Astrocyte (in vitro differentiated cells and primary cell): ENCODE measurements around the gene SURF6. TPM values are rescaled to one million over a fixed set of nuclear protein-coding genes. Genes with fewer than 3 reads are reported as not detected.

Experiments used
- DNase-seq: peaks from one replicate; pipeline ENCODE4 v3.0.0-alpha.2; 2010; ENCODE audit warnings: low read depth
- FAIRE-seq: peaks from 2 replicates; lab custom pipeline; 2011; peaks lifted over from hg19 to GRCh38; lab: Jason Lieb, UNC
- H2AFZ ChIP-seq: 2 replicates; pipeline ENCODE4 v1.6.0; 2012; ENCODE audit warnings: low read depth, low read length, inconsistent platforms
- H3K27ac ChIP-seq: 2 replicates; pipeline ENCODE4 v1.5.1; 2011; ENCODE audit warnings: low read depth, low read length, inconsistent platforms
- H3K27me3 ChIP-seq: 2 replicates; pipeline ENCODE4 v1.6.0; 2011; ENCODE audit warnings: low read length, inconsistent platforms; ENCODE audit not compliant: insufficient read depth
- H3K36me3 ChIP-seq: 2 replicates; pipeline ENCODE4 v1.5.1; 2011; ENCODE audit warnings: low read length, inconsistent platforms; ENCODE audit not compliant: insufficient read depth
- H3K4me1 ChIP-seq: 2 replicates; pipeline ENCODE4 v1.5.1; 2011; ENCODE audit warnings: low read length, inconsistent platforms; ENCODE audit not compliant: insufficient read depth
- H3K4me2 ChIP-seq: 2 replicates; pipeline ENCODE4 v1.6.0; 2012; ENCODE audit warnings: low read length, inconsistent platforms
- H3K4me3 ChIP-seq: 2 replicates; pipeline ENCODE4 v1.5.1; 2011; ENCODE audit warnings: low read depth, mild to moderate bottlenecking, low read length, inconsistent platforms; ENCODE audit not compliant: insufficient read depth
- H3K79me2 ChIP-seq: 2 replicates; pipeline ENCODE4 v1.6.0; 2012; ENCODE audit warnings: mild to moderate bottlenecking, low read length, inconsistent platforms; ENCODE audit not compliant: insufficient read depth
- H3K9ac ChIP-seq: 2 replicates; pipeline ENCODE4 v1.6.0; 2012; ENCODE audit warnings: mild to moderate bottlenecking, low read length, inconsistent platforms
- H3K9me3 ChIP-seq: 2 replicates; pipeline ENCODE4 v1.5.1; 2012; ENCODE audit warnings: low read depth, mild to moderate bottlenecking, low read length, inconsistent platforms; ENCODE audit not compliant: insufficient read depth
- H4K20me1 ChIP-seq: 2 replicates; pipeline ENCODE4 v1.6.0; 2012; ENCODE audit warnings: low read length, inconsistent platforms; ENCODE audit not compliant: insufficient read depth
- H3K27ac Mint-ChIP-seq: one replicate; pipeline ENCODE4 v1.8.0; 2021; ENCODE audit warnings: mild to moderate bottlenecking, mixed read lengths; ENCODE audit not compliant: unreplicated experiment
- H3K27me3 Mint-ChIP-seq: one replicate; pipeline ENCODE4 v1.8.0; 2021; ENCODE audit warnings: low read depth, mixed read lengths; ENCODE audit not compliant: unreplicated experiment
- H3K36me3 Mint-ChIP-seq: one replicate; pipeline ENCODE4 v1.8.0; 2021; ENCODE audit warnings: low read depth, mixed read lengths; ENCODE audit not compliant: unreplicated experiment
- H3K4me1 Mint-ChIP-seq: one replicate; pipeline ENCODE4 v1.8.0; 2021; ENCODE audit warnings: low read depth, mixed read lengths; ENCODE audit not compliant: unreplicated experiment
- H3K4me3 Mint-ChIP-seq: one replicate; pipeline ENCODE4 v1.8.0; 2021; ENCODE audit warnings: mild to moderate bottlenecking, moderate library complexity, mixed read lengths; ENCODE audit not compliant: unreplicated experiment
- H3K9me3 Mint-ChIP-seq: one replicate; pipeline ENCODE4 v1.8.0; 2021; ENCODE audit warnings: mild to moderate bottlenecking, mixed read lengths; ENCODE audit not compliant: unreplicated experiment
- EZH2 ChIP-seq: IDR thresholded peaks from 2 replicates; pipeline ENCODE4 v1.6.1; 2012; ENCODE audit warnings: mild to moderate bottlenecking, low read length, inconsistent platforms; ENCODE audit not compliant: insufficient read depth
- total RNA-seq: library from RNA; stranded (reverse); gene quantifications from 2 replicates; pipeline ENCODE4 v1.2.1, GENCODE V29; 2021
- TF ChIP-seq, protein P1 (sequence below): IDR thresholded peaks from 2 replicates; pipeline ENCODE4 v1.5.1; 2011; ENCODE audit warnings: low read depth, mild to moderate bottlenecking, inconsistent platforms, low read length, moderate library complexity; ENCODE audit not compliant: insufficient read depth

The SURF6 gene
- total RNA-seq, 1 donor from 2014 or later, result 25.1 TPM

DNA sequence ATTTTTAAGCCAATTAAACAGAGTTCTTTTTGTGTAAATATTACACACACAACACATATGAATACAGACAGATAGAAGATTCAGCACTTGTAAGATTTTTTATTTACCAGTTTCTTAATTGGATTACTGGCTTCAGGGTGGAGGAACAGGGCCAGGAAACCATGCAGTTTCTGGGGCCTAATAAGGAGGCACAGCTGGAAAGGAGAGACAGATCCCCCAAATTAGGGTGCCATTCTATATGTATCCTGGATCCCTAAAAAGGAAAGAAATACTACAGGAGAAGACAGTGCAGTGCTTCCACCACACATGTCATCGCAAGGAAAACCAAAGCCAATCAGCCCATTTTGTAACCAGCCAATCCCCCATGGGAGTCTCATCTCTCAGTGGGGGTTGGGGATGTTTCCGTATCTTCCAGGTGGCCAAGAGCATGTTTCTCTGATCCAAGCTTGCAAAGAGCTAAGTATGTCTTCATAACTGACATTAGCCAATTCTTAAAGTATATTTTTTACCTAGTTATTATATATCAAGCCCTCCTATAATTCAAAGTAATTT is 45.2 kb downstream of the SURF6 start:
- FAIRE-seq, result no peak
- H3K27me3 ChIP-seq, result no peaks in the 10 kb centered on the region
- Mint-ChIP-seq H3K36me3 (no peaks in the 10 kb centered on the region), H3K27me3 (peaks cover 16% of the 10 kb centered on the region), H3K27ac (no peak overlapping the region), H3K9me3 (peaks cover 38% of the 10 kb centered on the region), H3K4me3 (no peak overlapping the region), H3K4me1 (no peaks in the 10 kb centered on the region)
- no peaks in the 10 kb centered on the region for H4K20me1 ChIP-seq
- no peak overlapping the region for H3K4me2 ChIP-seq
- H3K4me3 ChIP-seq, result no peak overlapping the region
- H3K79me2 ChIP-seq, result no peaks in the 10 kb centered on the region
- H2AFZ ChIP-seq, result no peak overlapping the region
- no peak for DNase-seq
- H3K9ac ChIP-seq, result no peak overlapping the region
- no peaks in the 10 kb centered on the region for H3K4me1 ChIP-seq
- H3K9me3 ChIP-seq, result peaks cover 8% of the 10 kb centered on the region
- no peak overlapping the region for H3K27ac ChIP-seq
- TF ChIP-seq, protein P1, sequence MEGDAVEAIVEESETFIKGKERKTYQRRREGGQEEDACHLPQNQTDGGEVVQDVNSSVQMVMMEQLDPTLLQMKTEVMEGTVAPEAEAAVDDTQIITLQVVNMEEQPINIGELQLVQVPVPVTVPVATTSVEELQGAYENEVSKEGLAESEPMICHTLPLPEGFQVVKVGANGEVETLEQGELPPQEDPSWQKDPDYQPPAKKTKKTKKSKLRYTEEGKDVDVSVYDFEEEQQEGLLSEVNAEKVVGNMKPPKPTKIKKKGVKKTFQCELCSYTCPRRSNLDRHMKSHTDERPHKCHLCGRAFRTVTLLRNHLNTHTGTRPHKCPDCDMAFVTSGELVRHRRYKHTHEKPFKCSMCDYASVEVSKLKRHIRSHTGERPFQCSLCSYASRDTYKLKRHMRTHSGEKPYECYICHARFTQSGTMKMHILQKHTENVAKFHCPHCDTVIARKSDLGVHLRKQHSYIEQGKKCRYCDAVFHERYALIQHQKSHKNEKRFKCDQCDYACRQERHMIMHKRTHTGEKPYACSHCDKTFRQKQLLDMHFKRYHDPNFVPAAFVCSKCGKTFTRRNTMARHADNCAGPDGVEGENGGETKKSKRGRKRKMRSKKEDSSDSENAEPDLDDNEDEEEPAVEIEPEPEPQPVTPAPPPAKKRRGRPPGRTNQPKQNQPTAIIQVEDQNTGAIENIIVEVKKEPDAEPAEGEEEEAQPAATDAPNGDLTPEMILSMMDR, result no peak
- TF ChIP-seq EZH2, result no peak
- H3K36me3 ChIP-seq, result no peaks in the 10 kb centered on the region

DNA sequence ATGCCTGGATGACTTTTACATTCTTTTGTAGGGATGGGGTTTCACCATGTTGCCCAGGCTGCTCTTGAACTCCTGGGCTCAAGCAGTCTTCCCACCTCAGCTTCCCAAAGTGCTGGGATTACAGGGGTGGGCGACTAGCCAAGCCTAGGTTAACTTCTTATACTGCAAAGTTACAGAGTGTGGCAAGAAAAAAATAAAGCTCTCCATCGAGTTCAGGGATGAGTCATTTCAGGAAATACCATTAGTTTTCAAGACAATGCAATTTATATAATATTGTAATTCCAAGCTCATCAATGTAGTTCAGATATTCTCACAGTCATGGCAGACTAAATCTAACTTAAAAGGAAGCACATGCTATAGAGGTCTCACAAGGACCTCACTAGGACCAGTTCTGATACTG is 49.5 kb downstream of the SURF6 start:
- Histone ChIP-seq H4K20me1 (no peaks in the 10 kb centered on the region), H3K4me2 (no peak overlapping the region), H3K4me1 (no peaks in the 10 kb centered on the region), H2AFZ (no peak overlapping the region), H3K27ac (no peak overlapping the region), H3K9ac (no peak overlapping the region), H3K36me3 (no peaks in the 10 kb centered on the region), H3K9me3 (peaks cover 6% of the 10 kb centered on the region), H3K27me3 (peaks cover 3% of the 10 kb centered on the region), H3K79me2 (no peaks in the 10 kb centered on the region), H3K4me3 (no peak overlapping the region)
- no peak for FAIRE-seq
- Mint-ChIP-seq H3K36me3 (no peaks in the 10 kb centered on the region), H3K27me3 (peaks cover 8% of the 10 kb centered on the region), H3K9me3 (peaks cover 19% of the 10 kb centered on the region), H3K4me1 (no peaks in the 10 kb centered on the region), H3K4me3 (no peak overlapping the region), H3K27ac (no peak overlapping the region)
- DNase-seq, result peak; percentile 2
- TF ChIP-seq EZH2, result no peak
- TF ChIP-seq, protein P1, result no peak

DNA sequence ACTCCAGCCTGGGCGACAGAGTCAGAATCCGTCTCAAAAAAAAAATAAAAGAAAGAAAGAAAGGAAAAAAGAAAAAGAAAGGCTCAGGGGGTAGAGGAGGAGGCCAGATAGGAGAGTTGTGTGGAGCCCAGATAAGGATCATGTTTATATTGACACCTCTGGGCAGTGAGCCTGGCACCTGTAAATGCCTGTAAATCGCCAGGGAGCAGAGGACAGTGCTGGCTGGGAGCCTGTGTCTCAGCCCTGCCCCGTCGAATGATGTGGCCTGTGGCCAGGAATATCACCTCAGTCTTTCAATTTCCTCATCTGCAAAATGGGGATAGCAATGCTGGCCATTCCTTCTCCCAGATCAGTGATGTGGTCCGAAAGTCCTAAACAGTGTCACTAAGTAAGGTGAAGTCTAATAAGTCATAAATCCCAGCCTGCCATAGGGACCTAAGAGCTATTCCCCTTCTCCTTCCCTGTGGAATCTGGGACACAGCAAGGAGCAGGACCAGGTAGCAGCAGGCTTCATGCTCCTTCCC is 50.7 kb downstream of the SURF6 start:
- Histone ChIP-seq H3K9me3 (peaks cover 2% of the 10 kb centered on the region), H3K27me3 (peaks cover 3% of the 10 kb centered on the region), H3K36me3 (no peaks in the 10 kb centered on the region), H3K27ac (no peak overlapping the region), H3K4me3 (no peak overlapping the region), H4K20me1 (no peaks in the 10 kb centered on the region), H3K4me1 (no peaks in the 10 kb centered on the region), H3K79me2 (no peaks in the 10 kb centered on the region), H3K9ac (no peak overlapping the region), H2AFZ (no peak overlapping the region), H3K4me2 (no peak overlapping the region)
- Mint-ChIP-seq H3K9me3 (peaks cover 14% of the 10 kb centered on the region), H3K27me3 (peaks cover 15% of the 10 kb centered on the region), H3K27ac (no peak overlapping the region), H3K4me3 (no peak overlapping the region), H3K36me3 (no peaks in the 10 kb centered on the region), H3K4me1 (no peaks in the 10 kb centered on the region)
- TF ChIP-seq EZH2, result no peak
- TF ChIP-seq, protein P1, result no peak
- DNase-seq (no peak), FAIRE-seq (no peak)
